Measurements from ENCODE around the gene CELF2. TPM values are rescaled to one million over a fixed set of nuclear protein-coding genes. Genes with fewer than 3 reads are reported as not detected.

CELF2 gene
- total and polyA plus RNA-seq, 2 of the 4 experiments (the other 2 are of a cell fraction) = 3.5 to 6.6 TPM

GRCh38 chr10:11223507-11224140 is 206.0 kb downstream of the CELF2 start:
- Histone ChIP-seq H3K4me1 (ENCODE audit: control insufficient read depth, insufficient read depth, low read length) (no peaks in the 10 kb centered on the region), H3K4me3 (ENCODE audit: insufficient read depth, low read depth, low read length) (no peak overlapping the region), H2AK5ac (ENCODE audit: low read depth, low read length) (no peak overlapping the region), H3K14ac (replicated peaks; ENCODE audit: low read depth, low read length) (no peak overlapping the region), H3K27me3 (ENCODE audit: control insufficient read depth, insufficient read depth, low read length) (no peaks in the 10 kb centered on the region), H3K18ac (ENCODE audit: low read depth, low read length) (no peak overlapping the region), H3K36me3 (ENCODE audit: control insufficient read depth, insufficient read depth, low read length) (no peaks in the 10 kb centered on the region), H3K4me2 (ENCODE audit: low read depth, low read length) (no peak overlapping the region), H3K9ac (ENCODE audit: low read depth, low read length) (no peak overlapping the region), H3K56ac (ENCODE audit: extremely low read depth, insufficient read depth, low read length) (no peak overlapping the region), H2BK15ac (ENCODE audit: low read depth, low read length) (no peak overlapping the region), H3K9me3 (ENCODE audit: control insufficient read depth, insufficient read depth, low read length) (no peaks in the 10 kb centered on the region; the same call in none of the 2 replicates), H3K27ac (ENCODE audit: insufficient read depth, low read length) (no peak overlapping the region), H2AFZ (replicated peaks; ENCODE audit: low read length, poor library complexity) (no peak overlapping the region), H3K23ac (ENCODE audit: low read depth, low read length) (no peak overlapping the region), H2AK9ac (replicated peaks; ENCODE audit: low read depth, low read length, poor library complexity) (no peak overlapping the region), H2BK5ac (ENCODE audit: low read depth, low read length, poor library complexity, severe bottlenecking) (no peak overlapping the region), H4K91ac (ENCODE audit: insufficient read depth, low read depth, low read length) (no peak overlapping the region), H3K79me1 (ENCODE audit: low read depth in 1 of 2, low read length in 2 of 2) (no peaks in the 10 kb centered on the region), H3K9me1 (ENCODE audit: insufficient read depth, low read length) (no peaks in the 10 kb centered on the region), H3K4ac (ENCODE audit: low read depth, low read length) (no peak overlapping the region), H4K5ac (ENCODE audit: low read depth, low read length) (no peak overlapping the region), H4K8ac (ENCODE audit: low read depth in 2 of 2, low read length in 2 of 2) (no peak overlapping the region), H4K20me1 (ENCODE audit: insufficient read depth, low read length) (no peaks in the 10 kb centered on the region), H2BK20ac (ENCODE audit: low read depth, low read length) (no peak overlapping the region), H2BK120ac (ENCODE audit: low read depth, low read length) (no peak overlapping the region)
- CTCF ChIA-PET = interaction anchor here (0.6 kb wide), 1 partner anchor 33 kb away, joined by 8 read pairs; no protein-coding TSS in a partner anchor
- in situ Hi-C loops (cut with MboI; ENCODE audit: low sequenced_read_pairs) = no loop called here
- TF ChIP-seq BHLHE40 (IDR thresholded peaks at IDR 0.05; ENCODE audit: low read depth, low read length) (no peak), FOS (IDR thresholded peaks at IDR 0.05; ENCODE audit: low read depth, low read length) (no peak)
- DNase-seq (no peak), ATAC-seq (ENCODE audit: low read depth) (no peak)
- intact Hi-C loops (cut with micrococcal nuclease) = no loop called here
- BruUV-seq (replicated peaks) = no TSS peak
- WGBS, 2 experiments (ENCODE audit: extremely low coverage in 2 of 2, insufficient read length in 1 of 2) = 90% methylated on average over 5 of the region's 9 CpGs; no CpG with 5 or more reads in 1 of the 2 experiments
- POLR2A ChIA-PET (ENCODE audit: unreplicated experiment) = no interaction called here
- dilution Hi-C loops (cut with HindIII; ENCODE audit: low sequenced_read_pairs, unreplicated experiment) = no loop called here
